Left kidney (tissue), 2 donors: ENCODE results near the gene TBC1D22A. TPM values are rescaled to one million over a fixed set of nuclear protein-coding genes. Genes with fewer than 3 reads are reported as not detected.
"Not testable (repeated sequence)": the region's sequence is repeated elsewhere in the genome, so short reads cannot be mapped to it uniquely, and the experiment has no call there.

Experiments
- DNase-seq: peaks from one replicate; pipeline ENCODE4 v3.0.0-alpha.2; 2013
- polyA plus RNA-seq: library from polyadenylated mRNA; unstranded; fragments of 120-200 nt; gene quantifications from one replicate; pipeline ENCODE4 v1.2.1, GENCODE V29; 2013; ENCODE audit not compliant: insufficient read length

Gene TBC1D22A
- polyA plus RNA-seq, 1 donor: 15.0 TPM

DNA sequence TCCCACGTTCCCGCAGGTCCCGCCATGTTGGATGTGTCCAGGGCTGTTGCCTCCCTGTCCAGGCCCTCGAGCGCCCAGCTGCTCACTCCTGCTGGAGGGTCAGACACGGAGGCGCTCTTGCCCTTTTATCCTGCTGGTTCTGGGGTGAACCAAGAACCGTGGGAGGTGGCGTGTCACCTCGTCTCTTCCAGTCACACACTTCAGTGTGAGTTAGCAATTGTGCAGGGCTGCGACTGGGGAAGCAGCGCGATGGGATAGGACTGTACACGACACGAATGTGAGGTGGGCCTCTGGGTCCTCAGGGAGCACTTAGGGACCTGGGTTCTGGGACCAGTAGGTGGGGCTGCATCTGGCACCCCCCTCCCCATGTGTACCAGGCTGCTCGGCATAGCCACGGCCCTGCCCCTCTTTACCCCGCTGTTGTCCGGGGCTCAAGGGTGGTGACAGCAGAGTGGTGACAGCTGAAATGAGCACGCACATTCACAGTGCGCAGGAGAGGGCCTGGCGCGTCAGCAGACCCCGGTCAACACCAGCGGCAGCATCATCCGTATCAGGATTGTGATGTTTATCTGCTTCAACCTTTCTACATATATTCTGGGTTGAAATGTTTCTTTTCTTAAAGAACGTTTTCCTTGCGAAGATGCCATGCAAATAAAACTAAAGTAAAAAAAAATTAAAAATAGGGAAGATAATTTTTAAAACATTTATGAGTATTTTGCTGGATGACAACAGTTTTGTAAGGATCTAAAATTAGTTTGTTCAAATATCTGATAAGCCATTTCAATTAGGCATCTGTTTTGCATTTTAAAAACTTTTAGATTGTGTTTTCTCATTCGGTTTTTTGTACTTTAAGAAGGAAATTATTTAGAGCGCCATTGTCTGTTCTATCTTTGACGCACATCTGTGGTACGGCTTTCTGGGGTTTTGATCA lies 210.7 kb downstream of the TBC1D22A start:
- DNase-seq: no peak

DNA sequence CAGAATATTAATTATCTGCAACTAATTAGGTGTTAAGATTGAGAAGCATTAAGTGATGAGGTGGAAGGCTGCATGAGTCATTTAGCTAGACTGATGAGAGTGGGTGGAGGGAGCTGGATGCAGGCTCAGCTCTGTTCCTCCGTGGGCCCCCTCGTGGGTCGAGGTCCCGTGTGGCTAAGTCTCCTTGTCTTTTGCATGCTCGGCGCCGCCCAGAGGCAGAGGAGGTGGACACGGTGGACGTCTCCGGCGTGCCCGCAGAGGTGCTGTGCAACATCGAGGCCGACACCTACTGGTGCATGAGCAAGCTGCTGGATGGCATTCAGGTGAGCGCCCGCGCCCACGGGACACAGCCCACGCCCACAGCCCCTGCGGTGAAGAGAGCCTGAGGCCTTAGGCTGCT lies 211.6 kb downstream of the TBC1D22A start:
- DNase-seq: no peak

DNA sequence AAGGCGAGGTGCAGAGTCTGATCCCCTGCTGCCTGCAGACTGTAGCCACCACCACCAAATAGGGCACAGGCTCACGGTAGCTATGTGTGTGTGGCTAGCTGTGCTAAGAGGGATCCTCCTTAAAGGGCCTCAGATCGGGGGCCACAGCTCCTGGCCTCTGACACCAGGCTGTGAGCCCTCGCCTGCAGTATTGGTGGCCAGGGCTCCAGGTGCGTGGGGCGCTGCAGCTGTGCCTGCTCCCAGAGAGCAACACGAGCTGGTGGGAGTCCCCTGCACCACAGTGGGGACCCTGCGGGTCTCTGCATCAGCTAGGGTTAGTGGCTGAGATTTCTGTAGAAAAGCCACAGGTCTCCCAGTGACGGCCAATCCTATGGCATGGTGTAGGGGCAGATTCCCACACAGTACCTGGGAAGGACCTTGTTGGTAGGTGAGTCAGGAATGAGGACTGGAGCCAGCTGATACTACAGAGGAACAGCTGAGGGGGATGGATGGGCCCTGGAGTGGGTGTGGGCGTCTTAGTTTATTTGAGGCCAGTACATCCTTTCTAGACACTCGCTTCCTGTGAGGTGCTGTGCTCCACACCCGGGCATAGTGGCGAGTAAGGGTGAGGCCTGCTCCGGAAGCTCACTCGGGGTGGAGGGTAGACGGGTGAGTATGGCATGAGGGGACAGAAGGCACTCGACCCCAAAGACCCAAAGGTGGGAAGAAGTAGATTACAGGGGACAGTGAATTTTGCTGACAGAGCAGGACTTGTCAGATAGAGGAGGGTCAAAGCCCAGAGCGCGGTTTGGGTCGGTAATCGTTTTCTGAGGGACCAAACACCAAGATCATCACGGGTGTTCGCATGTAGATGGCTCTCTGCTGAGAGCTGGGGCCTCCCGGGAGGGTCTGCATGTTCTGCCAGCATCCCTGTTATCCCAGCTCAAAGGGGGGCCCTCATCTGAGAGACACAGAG lies 212.5 kb downstream of the TBC1D22A start:
- DNase-seq: no peak

DNA sequence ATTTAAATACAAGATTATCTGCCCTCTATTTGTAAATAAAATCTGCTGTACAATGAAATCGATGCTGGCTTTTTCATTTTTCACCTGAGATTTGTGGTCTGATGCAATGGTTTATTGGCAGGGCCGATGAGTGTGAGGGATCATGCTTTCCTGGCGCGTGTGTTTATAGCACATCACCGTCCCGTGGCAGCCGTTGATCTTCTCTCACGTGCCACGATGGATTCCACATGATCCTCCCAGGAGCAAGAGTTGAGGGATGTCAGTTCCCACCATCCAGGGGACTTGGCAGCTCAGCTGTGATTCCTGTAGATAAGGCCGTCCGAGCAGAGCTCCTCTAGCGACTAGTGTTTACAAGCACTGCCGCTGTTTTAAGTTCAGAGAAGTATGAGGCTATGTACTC lies 213.7 kb downstream of the TBC1D22A start:
- no peak for DNase-seq

DNA sequence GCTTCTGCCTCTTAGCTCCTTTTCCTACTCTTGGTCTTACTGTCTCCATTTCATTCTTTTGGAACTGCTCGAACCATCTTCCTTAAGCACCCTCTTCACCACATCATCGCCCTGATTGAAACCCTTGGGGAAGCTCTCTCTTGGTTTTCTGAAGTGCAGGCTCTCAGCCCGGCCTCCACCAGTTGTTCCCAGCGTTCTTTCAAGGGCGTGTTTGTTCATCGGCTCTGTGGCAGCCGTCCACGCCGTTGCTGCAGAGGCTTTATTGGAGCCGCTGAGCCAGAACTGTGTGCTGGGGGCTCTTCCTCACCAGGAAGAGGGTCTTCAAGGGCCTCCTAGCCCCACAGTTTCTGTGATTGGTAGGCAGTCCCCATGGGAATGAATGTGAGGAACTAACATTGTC lies 214.1 kb downstream of the TBC1D22A start:
- DNase-seq: no peak

DNA sequence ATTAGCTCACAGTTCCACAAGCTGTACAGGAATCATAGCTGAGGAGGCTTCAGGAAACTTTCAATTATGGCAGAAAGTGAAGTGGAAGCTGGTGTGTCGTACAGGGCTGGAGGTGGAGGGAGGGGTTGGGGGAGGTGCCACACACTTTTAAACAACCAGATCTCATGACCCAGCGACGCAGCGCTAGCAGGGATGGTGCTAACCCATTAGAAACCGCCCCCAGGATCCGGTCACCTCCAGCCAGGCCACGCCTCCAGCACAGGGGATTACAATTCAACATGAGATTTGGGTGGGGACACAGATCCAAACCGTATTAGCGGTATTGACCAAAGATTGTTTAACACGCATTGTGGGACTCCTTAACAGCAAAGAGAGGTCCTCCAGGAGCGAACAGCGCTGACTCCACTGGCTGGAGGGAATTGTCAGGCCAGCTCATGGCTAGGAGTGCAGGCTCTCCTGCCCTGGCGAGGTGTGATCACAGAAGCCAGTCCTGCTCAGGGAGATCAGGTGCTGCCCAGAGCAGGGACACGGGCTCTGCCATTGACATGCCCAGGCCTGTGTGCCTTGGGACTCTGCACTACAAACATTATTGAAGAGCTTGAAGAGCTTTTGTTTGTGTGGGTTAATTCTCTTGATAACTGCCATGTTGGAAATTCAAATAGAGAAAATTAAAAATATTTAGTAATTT lies 215.3 kb downstream of the TBC1D22A start:
- DNase-seq: no peak

DNA sequence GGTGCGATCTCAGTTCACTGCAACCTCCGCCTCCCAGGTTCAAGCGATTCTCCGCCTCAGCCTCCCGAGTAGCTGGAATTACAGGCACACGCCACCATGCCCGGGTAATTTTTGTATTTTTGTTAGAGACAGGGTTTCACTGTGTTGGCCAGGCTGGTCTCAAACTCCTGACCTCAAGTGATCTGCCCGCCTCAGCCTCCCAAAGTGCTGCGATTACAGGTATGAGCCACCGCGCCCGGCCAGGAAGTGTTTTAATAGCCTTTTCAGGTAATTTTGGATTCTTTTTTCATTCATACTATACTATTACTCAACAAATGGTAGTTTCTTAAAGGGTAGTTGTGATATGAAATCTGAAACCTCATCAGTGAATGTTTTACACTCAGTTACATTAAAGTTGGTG lies 216.2 kb downstream of the TBC1D22A start:
- DNase-seq: not testable (repeated sequence)

DNA sequence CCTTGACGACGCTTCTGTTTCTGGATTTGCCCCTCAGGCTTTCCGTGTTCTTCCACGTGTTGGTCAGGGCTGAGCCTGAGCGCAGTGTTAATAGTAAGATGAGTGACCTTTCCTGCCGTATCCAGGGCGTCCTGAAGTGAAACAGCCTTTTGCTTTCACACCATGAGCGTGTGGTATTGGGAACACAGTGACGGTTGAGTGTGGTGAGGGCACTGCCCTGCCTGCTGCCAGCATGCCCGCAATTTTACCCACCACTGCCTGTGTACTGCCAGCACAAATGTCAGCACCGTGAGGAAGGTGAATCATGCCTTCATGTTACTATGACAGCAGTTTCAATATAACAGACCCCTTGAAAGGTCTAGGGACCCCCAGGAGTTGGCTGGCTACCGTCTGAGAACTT lies 217.1 kb downstream of the TBC1D22A start:
- no peak for DNase-seq

DNA sequence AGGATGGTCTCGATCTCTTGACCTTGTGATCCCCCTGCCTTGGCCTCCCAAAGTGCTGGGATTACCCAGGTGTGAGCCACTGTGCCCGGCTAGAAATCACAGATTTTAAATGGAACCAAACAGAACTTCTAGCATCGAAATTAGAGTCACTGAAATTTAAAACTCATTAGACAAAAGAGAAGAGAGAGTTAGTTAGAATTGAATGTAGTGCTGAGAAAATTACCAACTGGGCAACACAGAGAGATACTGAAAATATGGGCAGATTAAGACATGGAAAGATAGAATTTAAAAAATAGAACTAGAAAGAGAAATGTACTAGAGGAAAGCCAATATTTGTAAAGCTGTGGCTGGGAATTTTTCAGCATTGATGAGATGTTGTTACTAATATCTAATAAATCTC lies 217.9 kb downstream of the TBC1D22A start:
- no peak for DNase-seq

DNA sequence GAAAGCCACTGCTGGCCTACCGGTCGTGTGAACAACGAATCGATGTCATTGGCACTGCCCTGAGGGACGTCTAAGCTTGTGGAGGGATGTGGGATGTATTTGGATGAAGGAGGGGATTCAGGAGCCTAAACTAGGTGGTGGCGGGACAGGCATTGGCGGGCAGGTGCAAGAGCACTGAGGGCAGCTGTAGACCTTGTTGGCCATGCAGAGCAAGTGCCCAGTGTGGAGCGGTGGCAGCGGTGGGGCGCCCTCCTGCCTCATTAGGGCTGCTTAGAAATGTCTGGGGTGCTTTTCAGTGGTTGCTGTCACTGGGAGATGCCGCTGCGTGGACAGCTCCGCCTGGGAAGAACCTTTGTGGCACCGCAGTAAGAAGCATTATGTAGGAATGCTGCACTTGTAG lies 220.2 kb downstream of the TBC1D22A start:
- DNase-seq: no peak

DNA sequence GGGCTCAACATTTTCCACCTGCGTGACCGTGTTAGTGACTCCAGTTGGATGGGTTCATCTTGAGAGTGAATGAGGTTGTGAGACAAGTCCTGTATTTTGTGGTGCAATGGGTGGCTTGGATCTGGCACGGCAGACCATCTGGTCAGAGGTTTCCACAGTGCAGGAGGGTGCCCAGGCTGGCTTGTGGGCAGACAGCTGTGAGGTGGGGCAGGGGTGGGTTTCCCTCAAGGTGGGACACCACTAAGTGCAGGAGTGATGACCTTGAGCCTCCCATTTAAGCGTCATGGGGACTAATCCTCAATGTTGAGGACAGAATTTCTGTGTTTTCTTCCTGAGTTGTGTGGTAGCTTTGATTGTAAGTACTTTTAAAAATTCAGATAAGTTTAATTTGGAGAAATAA lies 220.6 kb downstream of the TBC1D22A start:
- no peak for DNase-seq

DNA sequence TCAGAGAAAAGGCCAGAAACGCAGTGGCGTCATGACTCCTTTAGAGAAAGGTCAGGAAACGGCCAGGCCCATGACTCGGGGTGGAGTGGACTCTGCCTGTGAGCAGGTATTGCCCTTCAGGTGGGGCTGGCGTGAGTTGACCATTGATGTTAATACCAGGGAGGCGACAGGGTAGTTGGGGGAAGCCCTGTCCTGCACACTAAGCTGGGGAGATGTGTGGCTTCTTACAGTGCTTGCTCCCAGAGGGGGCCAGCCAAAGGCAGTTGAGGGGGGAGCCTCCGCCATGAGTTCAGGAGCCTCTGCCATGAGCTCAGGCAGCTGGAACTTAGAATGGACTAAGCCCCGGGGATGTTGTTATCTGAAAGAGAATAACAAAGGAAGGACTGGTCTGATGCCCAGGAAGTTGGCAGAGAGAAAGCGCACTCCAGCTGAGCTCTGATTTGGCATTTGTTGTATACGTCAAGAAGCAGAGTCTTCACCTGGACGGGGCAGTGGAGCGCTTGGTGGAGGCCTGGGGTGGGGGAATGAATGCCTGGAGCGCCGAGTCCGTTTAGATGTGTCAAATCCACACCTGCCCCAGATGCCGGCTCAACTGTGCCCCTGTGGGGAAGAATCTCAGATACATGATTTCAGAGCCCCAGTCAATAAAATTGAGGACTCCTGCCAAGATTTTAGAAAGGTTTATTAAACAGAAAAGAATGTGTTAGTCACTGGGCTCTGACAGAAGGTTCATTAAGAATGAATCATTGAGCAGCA lies 222.5 kb downstream of the TBC1D22A start:
- no peak for DNase-seq

DNA sequence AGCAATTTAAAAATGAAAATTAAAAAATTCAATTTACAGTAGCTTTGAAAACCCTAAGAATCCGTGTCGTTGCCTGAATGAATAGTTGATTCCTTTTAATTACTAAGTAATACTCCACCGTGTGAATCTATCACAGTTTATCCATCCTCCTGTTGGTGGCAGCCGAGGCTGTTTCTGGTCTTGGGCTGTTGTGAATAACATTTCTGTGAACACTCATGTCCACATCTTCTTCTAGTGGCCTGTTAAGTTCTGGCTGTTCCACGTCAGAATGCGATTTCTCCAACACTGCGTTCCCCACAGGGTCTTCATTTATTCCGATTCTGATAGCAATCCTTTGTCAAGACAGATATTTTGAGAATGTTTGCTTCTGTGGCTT lies 223.0 kb downstream of the TBC1D22A start:
- no peak for DNase-seq

DNA sequence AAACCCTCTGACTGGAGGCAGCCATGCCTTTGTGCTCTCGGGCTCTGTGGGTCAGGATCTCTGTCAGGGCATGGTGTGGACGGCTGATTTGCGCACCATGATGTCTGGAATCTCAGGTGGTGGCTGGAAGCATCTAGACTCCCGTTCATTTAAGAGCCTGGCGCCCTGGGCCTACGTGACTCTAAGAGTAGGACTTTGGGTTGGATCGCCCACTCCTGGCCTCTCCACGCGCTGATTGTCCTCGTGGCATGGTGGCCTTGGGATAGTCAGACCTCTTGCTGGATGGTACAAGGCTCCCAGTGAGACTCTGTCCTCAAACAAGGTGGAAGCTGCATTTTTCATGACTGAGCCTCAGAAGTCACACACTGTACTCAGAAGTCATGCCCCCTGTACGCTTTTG lies 224.3 kb downstream of the TBC1D22A start:
- no peak for DNase-seq

DNA sequence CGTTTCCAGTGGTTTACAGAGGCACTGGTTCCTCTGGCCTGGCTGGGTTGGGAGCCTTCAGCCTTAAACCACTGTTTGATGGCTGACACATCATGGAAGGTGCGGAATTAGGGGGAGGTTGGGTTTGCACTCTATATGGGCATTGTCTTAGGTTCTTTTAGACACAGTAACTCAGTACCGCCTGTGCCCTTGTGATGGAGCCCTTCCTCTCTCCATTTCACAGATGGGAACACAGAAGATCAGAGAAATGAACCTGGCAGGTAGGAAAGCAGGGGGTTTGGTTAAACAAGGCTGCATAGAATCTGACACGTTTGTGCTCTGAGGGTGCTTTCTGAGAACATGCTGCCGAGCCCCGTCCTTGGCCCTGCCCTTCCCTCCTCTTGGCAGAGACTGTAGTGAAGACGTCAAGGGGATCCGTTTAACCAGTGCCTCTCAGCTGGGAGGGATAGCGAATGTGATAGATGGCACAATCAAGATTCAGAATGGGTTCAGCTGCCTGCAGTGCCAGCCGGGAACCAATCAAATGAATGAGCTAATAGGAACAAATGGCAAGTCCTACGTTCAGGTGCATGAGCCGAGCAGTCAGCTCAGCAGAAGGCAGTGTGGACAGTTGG lies 228.6 kb downstream of the TBC1D22A start:
- DNase-seq: no peak

DNA sequence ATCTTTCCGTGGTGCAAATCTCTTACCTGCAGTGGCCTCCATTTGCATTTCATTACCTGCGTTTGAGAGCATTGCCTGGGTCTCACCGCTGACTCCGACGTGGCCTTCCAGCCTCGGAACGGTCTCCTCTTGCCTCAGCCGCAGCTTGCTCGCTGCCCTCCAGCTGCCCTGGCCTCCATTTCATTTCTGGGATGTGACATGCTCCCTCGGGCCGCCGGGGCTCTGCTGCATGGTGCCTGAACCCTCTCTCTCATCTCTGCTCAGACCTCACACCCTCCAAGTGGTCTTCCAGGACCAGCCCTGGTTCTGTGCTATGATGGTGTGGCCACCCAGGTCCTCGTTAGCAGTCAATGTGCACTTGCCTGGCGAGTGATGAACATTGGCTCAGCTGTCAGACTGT lies 229.2 kb downstream of the TBC1D22A start:
- DNase-seq: no peak

DNA sequence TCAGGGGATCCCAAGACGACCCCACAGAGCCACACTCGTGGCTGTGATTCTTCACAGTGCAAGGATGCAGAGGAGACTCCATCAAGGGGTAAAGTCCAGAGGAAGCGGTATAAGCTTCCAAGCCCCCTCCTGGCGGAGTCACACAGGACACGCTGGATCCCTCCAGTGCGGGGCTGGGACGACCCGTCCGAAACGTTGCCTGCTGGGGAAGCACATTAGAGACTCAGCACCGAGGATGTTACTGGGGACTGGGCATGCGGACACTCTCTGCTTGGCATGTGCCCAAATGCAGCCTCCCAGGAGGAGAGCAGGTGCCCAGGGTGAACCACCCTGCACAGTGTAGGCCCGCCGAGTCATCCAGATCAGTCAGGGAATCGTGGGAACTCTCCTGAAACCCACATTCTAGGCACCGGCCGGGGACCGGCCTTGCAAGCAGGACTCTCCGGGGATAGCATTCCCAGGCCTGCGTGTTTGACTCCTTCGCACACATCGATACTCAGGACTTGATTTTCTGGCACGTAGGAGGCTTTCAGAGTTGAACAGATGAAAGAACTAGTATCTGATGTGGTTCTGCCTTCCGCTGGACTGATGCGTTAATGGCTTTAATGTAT lies 229.8 kb downstream of the TBC1D22A start:
- DNase-seq: no peak

DNA sequence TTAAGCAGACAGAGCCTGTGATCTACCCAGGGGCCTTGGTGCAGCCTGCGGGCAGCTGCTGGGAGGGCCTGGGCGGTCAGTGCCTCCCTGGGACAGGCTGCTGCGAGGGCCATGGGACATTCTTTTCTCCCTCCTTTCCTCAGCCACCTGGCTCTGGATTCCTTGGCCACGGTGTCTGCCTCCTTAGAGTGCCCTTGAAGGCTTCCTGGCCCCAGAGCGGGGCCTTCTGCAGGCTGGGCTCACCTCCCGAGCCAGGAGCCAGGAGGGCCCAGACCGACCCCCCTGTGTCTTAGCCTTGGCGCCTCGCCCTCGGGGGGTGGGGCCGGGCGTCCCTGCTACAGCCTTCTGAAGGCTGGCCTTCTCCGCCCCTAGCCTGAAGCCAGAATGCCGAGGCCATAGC lies 231.2 kb downstream of the TBC1D22A start:
- no peak for DNase-seq

DNA sequence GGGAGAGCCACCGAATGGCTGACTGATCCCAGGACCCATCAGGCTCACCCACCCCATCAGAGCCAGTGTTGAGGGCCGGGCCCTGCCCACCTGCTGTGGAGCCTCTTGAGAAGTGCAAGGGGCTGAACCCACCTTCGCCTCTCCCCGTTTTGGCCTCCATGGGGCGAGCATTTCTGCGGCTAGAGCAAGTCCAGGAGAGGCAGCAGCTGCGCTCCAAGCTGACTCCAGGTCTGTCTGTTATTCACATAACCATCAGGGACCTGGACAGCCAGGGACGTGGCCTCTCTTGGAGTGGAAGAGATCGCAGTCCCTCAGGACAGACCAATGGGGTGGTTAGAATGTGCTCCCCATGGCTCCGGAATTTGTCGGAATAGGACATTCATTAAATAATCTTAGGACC lies 231.8 kb downstream of the TBC1D22A start:
- DNase-seq: no peak

DNA sequence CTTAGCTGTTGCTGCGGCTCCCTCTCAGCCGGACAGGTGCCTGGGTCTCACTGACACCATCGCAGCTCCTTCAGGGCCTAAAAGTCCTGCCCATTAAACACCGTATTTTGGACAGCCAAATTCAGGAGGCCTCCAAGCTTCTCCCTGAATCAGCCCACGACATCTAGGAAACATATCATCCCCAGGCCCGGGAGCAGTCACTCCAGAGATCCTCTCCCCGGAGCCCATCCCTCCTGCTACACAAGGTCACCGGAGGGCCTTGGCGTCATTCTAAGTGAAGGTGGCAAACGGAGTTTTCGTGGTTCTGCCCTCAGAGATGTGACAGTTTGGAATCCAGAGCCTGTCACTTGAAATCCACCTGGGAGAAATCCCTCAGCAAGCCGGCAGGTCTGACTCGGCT lies 232.5 kb downstream of the TBC1D22A start:
- DNase-seq: no peak
